OCI-LY3 (cell line): Measurements from ENCODE around the gene SLC13A5.

Experiments
- CTCF ChIP-seq: fragments of 200-600, 300-600 bp; sonication (generic); IDR thresholded peaks from 2 replicates; pipeline ENCODE4 v1.5.1; 2014; ENCODE audit warnings: antibody characterized with exemption, low read length, low read depth
- EZH2phosphoT487 ChIP-seq: fragments of 200-600 bp; shearing (Covaris generic); IDR thresholded peaks from 2 replicates; pipeline ENCODE4 v1.6.1; 2018; ENCODE audit warnings: antibody characterized with exemption, mixed run types, low read depth

DNA sequence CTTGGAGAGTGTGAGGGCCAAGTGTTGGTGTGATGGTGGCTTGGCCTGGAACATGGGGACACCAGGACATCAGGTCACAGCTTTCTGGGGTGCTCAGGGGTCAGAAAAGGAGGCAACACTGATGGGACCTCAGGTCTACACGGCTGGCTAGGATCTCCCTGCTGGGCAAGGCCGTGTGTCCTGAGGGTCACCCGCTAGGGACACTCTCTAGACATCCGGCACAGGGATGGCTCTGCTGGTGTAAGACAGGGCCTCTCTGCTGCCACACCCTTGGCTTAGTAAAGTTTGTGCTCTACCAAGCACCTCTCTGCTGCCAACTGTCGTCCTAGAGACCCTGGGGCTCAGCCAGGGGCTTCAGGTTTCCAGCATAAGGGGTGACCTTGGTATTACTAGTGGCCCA lies 16.3 kb downstream of the SLC13A5 start:
- TF ChIP-seq CTCF (no peak), EZH2phosphoT487 (no peak)
